ENCODE data around the gene UBE2F.

Gene UBE2F

GRCh38 chr2:238004077-238004830, 37.4 kb downstream of the UBE2F start:
- H3K4me3 ChIP-seq (ENCODE audit: low read length), result no peak overlapping the region
- H4K20me1 ChIP-seq (ENCODE audit: insufficient read depth, low read length), result no peaks in the 10 kb centered on the region
- TF ChIP-seq, protein P1, sequence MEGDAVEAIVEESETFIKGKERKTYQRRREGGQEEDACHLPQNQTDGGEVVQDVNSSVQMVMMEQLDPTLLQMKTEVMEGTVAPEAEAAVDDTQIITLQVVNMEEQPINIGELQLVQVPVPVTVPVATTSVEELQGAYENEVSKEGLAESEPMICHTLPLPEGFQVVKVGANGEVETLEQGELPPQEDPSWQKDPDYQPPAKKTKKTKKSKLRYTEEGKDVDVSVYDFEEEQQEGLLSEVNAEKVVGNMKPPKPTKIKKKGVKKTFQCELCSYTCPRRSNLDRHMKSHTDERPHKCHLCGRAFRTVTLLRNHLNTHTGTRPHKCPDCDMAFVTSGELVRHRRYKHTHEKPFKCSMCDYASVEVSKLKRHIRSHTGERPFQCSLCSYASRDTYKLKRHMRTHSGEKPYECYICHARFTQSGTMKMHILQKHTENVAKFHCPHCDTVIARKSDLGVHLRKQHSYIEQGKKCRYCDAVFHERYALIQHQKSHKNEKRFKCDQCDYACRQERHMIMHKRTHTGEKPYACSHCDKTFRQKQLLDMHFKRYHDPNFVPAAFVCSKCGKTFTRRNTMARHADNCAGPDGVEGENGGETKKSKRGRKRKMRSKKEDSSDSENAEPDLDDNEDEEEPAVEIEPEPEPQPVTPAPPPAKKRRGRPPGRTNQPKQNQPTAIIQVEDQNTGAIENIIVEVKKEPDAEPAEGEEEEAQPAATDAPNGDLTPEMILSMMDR (IDR thresholded peaks at IDR 0.05; ENCODE audit: low read depth, low read length), result no peak
- TF ChIP-seq EZH2phosphoT487 (IDR thresholded peaks at IDR 0.05; ENCODE audit: low read depth), result no peak
- no peak overlapping the region for H3K27ac ChIP-seq (ENCODE audit: low read length)
- H3K4me1 ChIP-seq (ENCODE audit: low read length), result no peaks in the 10 kb centered on the region; the same call in 1 of the 2 replicates
- H2AFZ ChIP-seq (ENCODE audit: low read depth, low read length), result no peak overlapping the region
- H3K79me2 ChIP-seq (ENCODE audit: low read length), result no peaks in the 10 kb centered on the region
- H3K9ac ChIP-seq (ENCODE audit: low read length), result no peak overlapping the region
- H3K36me3 ChIP-seq (replicated peaks; ENCODE audit: low read depth, low read length), result peaks cover 5% of the 10 kb centered on the region
- no peaks in the 10 kb centered on the region for H3K9me3 ChIP-seq (ENCODE audit: insufficient read depth, low read length)
- no peaks in the 10 kb centered on the region for H3K27me3 ChIP-seq (ENCODE audit: low read depth, low read length)
- H3K4me2 ChIP-seq (ENCODE audit: low read length), result no peak overlapping the region

DNA sequence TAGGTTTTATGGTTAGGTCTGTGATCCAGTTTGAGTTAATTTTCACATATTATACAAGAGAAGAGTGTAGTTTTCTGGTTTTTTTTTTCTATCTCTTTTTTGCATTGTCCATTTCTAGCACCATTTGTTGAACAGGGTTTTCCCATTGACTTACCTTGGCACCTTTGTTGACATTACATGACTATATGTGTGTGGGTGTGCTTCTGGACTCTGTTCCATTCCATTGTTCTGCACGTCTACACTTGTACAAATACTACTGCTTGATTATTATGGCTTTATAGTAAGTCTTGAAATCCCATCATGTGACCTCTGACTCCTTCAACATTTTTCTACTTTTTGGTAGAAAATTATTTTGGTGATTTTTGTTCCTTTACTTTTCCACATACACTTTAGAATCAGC, 38.7 kb downstream of the UBE2F start:
- no peak overlapping the region for H3K9ac ChIP-seq (ENCODE audit: low read length)
- H3K27me3 ChIP-seq (ENCODE audit: low read depth, low read length), result no peaks in the 10 kb centered on the region
- H2AFZ ChIP-seq (ENCODE audit: low read depth, low read length), result no peak overlapping the region
- no peak for TF ChIP-seq EZH2phosphoT487 (IDR thresholded peaks at IDR 0.05; ENCODE audit: low read depth)
- TF ChIP-seq, protein P1 (IDR thresholded peaks at IDR 0.05; ENCODE audit: low read depth, low read length), result no peak
- no peak overlapping the region for H3K4me2 ChIP-seq (ENCODE audit: low read length)
- H3K79me2 ChIP-seq (ENCODE audit: low read length), result no peaks in the 10 kb centered on the region
- H3K9me3 ChIP-seq (ENCODE audit: insufficient read depth, low read length), result no peaks in the 10 kb centered on the region
- no peaks in the 10 kb centered on the region for H4K20me1 ChIP-seq (ENCODE audit: insufficient read depth, low read length)
- no peak overlapping the region for H3K4me3 ChIP-seq (ENCODE audit: low read length)
- peaks cover under 1% of the 10 kb centered on the region for H3K36me3 ChIP-seq (replicated peaks; ENCODE audit: low read depth, low read length)
- no peaks in the 10 kb centered on the region; the same call in 1 of the 2 replicates for H3K4me1 ChIP-seq (ENCODE audit: low read length)
- no peak overlapping the region for H3K27ac ChIP-seq (ENCODE audit: low read length)

GRCh38 chr2:238006510-238006909, 39.7 kb downstream of the UBE2F start:
- Histone ChIP-seq H2AFZ (ENCODE audit: low read depth, low read length) (no peak overlapping the region), H3K4me3 (ENCODE audit: low read length) (no peak overlapping the region), H3K9me3 (ENCODE audit: insufficient read depth, low read length) (no peaks in the 10 kb centered on the region), H3K79me2 (ENCODE audit: low read length) (no peaks in the 10 kb centered on the region), H3K27ac (ENCODE audit: low read length) (no peak overlapping the region), H3K27me3 (ENCODE audit: low read depth, low read length) (no peaks in the 10 kb centered on the region), H3K4me2 (ENCODE audit: low read length) (no peak overlapping the region), H3K9ac (ENCODE audit: low read length) (no peak overlapping the region), H4K20me1 (ENCODE audit: insufficient read depth, low read length) (no peaks in the 10 kb centered on the region), H3K36me3 (replicated peaks; ENCODE audit: low read depth, low read length) (no peaks in the 10 kb centered on the region), H3K4me1 (ENCODE audit: low read length) (no peaks in the 10 kb centered on the region; the same call in 1 of the 2 replicates)
- TF ChIP-seq, protein P1 (IDR thresholded peaks at IDR 0.05; ENCODE audit: low read depth, low read length), result no peak
- no peak for TF ChIP-seq EZH2phosphoT487 (IDR thresholded peaks at IDR 0.05; ENCODE audit: low read depth)

GRCh38 chr2:238007924-238008323, 41.1 kb downstream of the UBE2F start:
- TF ChIP-seq EZH2phosphoT487 (IDR thresholded peaks at IDR 0.05; ENCODE audit: low read depth), result no peak
- TF ChIP-seq, protein P1 (IDR thresholded peaks at IDR 0.05; ENCODE audit: low read depth, low read length), result no peak
- H3K9ac ChIP-seq (ENCODE audit: low read length), result no peak overlapping the region

More at GRCh38 chr2:238007924-238008323, 41.1 kb downstream of the UBE2F start:
- H3K4me2 ChIP-seq (ENCODE audit: low read length), result no peak overlapping the region
- H3K4me1 ChIP-seq (ENCODE audit: low read length), result no peaks in the 10 kb centered on the region; the same call in 1 of the 2 replicates
- no peaks in the 10 kb centered on the region for H3K36me3 ChIP-seq (replicated peaks; ENCODE audit: low read depth, low read length)
- H3K9me3 ChIP-seq (ENCODE audit: insufficient read depth, low read length), result no peaks in the 10 kb centered on the region
- H3K27me3 ChIP-seq (ENCODE audit: low read depth, low read length), result no peaks in the 10 kb centered on the region
- no peak overlapping the region for H2AFZ ChIP-seq (ENCODE audit: low read depth, low read length)
- H3K4me3 ChIP-seq (ENCODE audit: low read length), result no peak overlapping the region
- H3K79me2 ChIP-seq (ENCODE audit: low read length), result no peaks in the 10 kb centered on the region
- H4K20me1 ChIP-seq (ENCODE audit: insufficient read depth, low read length), result no peaks in the 10 kb centered on the region
- H3K27ac ChIP-seq (ENCODE audit: low read length), result no peak overlapping the region
